Measurements from ENCODE around the gene COQ4. TPM values are rescaled to one million over a fixed set of nuclear protein-coding genes. Genes with fewer than 3 reads are reported as not detected.

The COQ4 gene
- total RNA-seq: 30.5 and 33.0 TPM in 2 replicates

GRCh38 chr9:128322404-128323211, at the start of gene COQ4, which contains the start of gene TRUB2:
COQ4 (plus strand) TSS chr9:128322839; CDS start chr9:128322859, 20 bp downstream.
TRUB2 (minus strand) TSS chr9:128322447; CDS start chr9:128322408, 39 bp downstream.

GRCh38 chr9:128275198-128276007, 47.2 kb upstream of the COQ4 start, which contains the start of gene GOLGA2:
GOLGA2 (minus strand) TSS chr9:128276007; CDS start chr9:128275976, 31 bp downstream.

GRCh38 chr9:128276008-128276573, 46.5 kb upstream of the COQ4 start, which contains the start of gene SWI5:
SWI5 (plus strand) TSS chr9:128276276.

DNA sequence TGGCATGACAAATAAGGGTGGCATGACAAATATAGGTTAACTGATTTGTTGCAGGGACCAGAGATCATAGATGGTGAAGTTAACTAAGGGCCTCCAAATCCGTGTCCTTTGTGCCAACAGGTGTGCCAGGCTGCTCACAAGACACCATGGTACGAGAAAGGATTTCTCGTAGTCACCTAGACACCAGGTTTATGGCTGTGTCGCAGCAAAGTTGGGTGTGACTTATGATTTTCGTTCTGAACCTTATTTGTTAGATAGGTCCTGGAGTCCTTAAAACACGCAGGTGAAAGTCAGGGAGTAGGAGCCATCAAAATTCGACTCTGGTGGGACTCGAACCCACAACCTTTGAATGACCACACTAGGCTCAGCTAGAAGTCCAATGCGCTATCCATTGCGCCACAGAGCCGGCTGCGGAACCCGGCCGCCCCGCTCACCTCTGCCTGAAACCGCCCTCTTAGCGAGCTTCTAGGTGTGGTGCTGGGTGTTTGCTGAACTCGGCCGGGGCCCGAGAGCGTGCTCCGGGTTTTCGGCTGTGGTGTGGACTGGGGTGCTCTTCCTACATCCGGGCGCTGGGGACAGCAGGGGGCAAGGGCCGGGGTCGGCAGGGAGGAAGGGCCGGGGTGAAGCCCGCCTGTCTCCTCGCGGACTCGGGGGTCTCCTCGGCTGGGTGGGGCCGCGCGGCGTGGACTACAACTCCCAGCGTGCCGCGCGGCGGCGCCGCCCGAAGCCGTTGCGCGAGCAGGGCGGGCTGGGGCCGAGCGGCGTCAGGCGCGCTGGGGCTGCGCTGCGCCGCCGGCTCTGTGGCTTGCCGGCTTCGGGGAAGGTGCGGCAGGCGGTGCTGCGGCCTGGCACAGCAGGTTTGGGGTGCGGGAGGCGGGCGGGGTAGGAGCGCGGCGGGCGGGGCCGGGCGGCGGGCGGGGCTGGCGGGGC, 17.4 kb downstream of the COQ4 start, which contains the start of gene SLC27A4:
TSS of gene SLC27A4 (plus strand) at position 767 of the 930 bp plus-strand sequence. CDS start 2,606 bp downstream, outside the sequence.

DNA sequence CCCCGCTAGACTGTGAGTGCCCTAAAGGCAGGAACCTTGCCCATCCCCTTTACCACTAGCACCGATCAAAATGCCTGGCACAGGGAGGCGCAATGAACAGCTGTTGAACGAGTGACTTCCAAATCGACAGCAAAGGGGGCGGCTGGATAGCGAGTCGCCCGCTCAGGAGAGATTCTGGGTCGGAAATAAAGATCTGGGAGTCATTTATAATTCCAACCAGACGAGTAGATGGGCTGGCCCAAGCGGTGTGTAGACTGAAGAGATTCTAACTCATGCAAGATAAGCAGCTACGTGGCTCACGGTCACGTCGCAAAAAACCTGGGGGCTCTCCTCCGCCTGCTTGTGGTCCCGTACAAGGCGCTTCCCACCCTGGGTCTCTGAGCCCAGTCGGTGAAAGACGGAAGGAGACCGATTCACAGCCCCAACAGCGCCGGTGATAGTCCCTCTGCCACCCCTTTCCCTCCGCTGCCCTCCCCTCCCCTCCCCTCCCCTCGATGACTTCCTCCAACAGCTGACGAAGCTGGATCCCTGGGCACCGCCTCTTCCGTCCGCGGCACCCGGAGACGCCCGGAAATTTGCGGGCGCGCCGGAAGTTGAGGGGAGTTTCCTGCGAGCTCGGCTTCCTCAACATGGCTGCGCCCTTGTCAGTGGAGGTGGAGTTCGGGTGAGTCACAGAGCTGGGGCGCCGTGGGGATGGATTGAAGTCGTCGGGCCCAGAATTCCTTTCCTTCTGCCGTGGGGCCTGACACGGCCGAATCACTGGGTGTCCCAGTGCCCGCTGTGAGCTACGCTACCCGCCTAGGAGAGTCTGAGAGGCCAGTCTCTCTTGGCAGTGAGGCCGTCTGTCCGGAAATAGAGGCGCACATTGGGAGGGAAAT, 48.4 kb downstream of the COQ4 start, which contains the start of gene URM1:
TSS of gene URM1 (plus strand) at position 623 of the 878 bp plus-strand sequence. CDS start at position 630, 7 bp downstream.

Other genes starting within 250 kb of the COQ4 start
- 53.9 and 68.1 TPM in 2 replicates for gene PTGES2, start 195.1 kb upstream of the COQ4 start, total RNA-seq
- gene LCN2, start 173.4 kb upstream of the COQ4 start, total RNA-seq: not detected in 2 replicates
- 121 and 194 TPM in 2 replicates for gene BBLN, start 162.6 kb upstream of the COQ4 start, total RNA-seq
- gene CIZ1, start 131.3 kb upstream of the COQ4 start, total RNA-seq: 40.0 and 53.4 TPM in 2 replicates
- 0.49 and 0.54 TPM in 2 replicates for gene DNM1, start 119.5 kb upstream of the COQ4 start, total RNA-seq
- gene GOLGA2, start 46.8 kb upstream of the COQ4 start, total RNA-seq: 99.5 and 108 TPM in 2 replicates
- 36.9 and 59.8 TPM in 2 replicates for gene SWI5, start 46.6 kb upstream of the COQ4 start, total RNA-seq
- 11.7 and 15.9 TPM in 2 replicates for gene TRUB2, start 392 bp upstream of the COQ4 start, total RNA-seq
- 14.3 and 22.0 TPM in 2 replicates for gene SLC27A4, start 17.7 kb downstream of the COQ4 start, total RNA-seq
- gene URM1, start 48.5 kb downstream of the COQ4 start, total RNA-seq: 39.2 and 39.4 TPM in 2 replicates
- gene CERCAM, start 98.0 kb downstream of the COQ4 start, total RNA-seq: 198 and 199 TPM in 2 replicates
- gene ODF2, start 133.2 kb downstream of the COQ4 start, total RNA-seq: 23.5 and 36.0 TPM in 2 replicates
- 19.0 and 22.2 TPM in 2 replicates for gene GLE1, start 181.9 kb downstream of the COQ4 start, total RNA-seq
- 226 and 237 TPM in 2 replicates for gene SPTAN1, start 229.7 kb downstream of the COQ4 start, total RNA-seq